HL-60 (cell line): Measurements from ENCODE around the gene WAC.
"Not testable (repeated sequence)": the region's sequence is repeated elsewhere in the genome, so short reads cannot be mapped to it uniquely, and the experiment has no call there.

Experiments used
- CTCF ChIP-seq: IDR thresholded peaks from one replicate; pipeline ENCODE4 v1.5.1; 2011; ENCODE audit warnings: low read length, control low read depth, inconsistent platforms; ENCODE audit not compliant: insufficient read depth
- REST ChIP-seq: IDR thresholded peaks from 2 replicates; pipeline ENCODE4 v1.6.1; 2012; ENCODE audit warnings: low read depth; ENCODE audit not compliant: insufficient replicate concordance

- TF ChIP-seq CTCF, REST: not testable (repeated sequence)
Measured at GRCh38 chr10:28609636-28610035, 76.7 kb downstream of the WAC start.
